ENCODE measurements around the gene VIPR2.

The VIPR2 gene

DNA sequence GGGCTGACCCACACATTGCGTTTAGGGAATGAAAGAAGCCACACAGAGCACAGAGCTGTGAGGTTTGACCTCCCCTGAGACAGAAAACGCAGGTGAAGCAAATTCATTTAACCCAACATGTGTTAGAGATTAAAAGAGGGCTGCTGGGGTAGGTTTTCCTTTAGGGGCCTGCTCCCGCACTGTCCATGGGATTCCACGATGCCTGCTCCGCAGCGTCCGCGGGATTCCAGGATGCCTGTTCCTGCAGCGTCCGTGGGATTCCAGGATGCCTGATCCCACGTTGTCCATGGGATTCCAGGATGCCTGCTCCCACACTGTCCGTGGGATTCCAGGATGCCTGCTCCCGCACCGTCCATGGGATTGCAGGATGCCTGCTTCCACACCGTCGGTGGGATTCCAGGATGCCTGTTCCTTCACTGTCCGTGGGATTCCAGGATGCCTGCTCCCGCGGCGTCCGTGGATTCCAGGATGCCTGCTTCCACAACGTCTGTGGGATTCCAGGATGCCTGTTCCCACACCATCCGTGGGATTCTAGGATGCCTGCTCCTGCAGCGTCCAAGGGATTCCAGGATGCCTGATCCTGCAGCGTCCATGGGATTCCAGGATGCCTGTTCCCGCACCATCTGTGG, 78.7 kb downstream of the VIPR2 start:
- no peak overlapping the region for H2BK120ac ChIP-seq (ENCODE audit: insufficient read depth, low read length, poor library complexity)

DNA sequence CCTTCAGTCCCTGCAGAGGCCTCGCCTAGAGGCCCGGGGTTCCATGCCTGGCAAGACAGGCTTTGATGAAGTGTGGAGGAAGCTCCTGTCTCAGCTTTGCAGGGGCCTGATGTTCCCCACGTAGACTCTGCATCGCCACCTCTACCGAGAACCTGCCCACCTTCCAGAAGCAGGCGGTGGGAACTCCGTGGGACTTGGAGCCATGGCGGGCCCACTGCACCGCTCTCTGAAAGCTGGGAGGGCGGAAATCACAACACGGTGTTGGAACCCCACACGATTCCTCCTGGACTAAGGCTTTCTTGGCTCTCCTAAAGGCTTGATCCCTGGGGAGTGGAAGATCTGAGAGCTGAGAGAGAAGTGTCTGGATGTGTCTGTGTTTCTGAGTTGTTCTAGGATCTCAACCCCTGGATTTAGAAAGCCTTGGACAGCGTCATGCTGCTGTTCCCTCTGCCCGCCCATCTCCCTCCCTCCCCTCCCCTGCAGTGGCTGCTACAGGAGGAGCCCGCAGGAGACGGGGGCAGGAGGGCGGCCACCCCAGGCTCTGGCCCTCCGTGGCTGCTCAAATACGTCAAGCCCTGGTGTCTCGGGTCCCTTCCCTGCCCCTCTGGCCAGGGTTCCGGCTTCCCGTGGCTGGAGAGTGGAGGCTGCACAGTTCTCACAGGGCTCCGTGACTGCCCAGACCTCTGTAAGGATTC, 79.7 kb downstream of the VIPR2 start:
- H3K9ac ChIP-seq (ENCODE audit: low read length): no peak overlapping the region
- no peak overlapping the region for H2AFZ ChIP-seq (ENCODE audit: insufficient read depth, low read length, poor library complexity)
- H2BK120ac ChIP-seq (ENCODE audit: insufficient read depth, low read length, poor library complexity): no peak overlapping the region
- peaks cover 4 to 8% of the 10 kb centered on the region in 2 experiments for H3K4me1 ChIP-seq (ENCODE audit: control insufficient read depth in 1 of 2, insufficient read depth in 2 of 2, low read length in 2 of 2)
- no peak overlapping the region for H3K14ac ChIP-seq (ENCODE audit: low read length)
- peaks cover 3% of the 10 kb centered on the region for H3K79me1 ChIP-seq (ENCODE audit: low read length)
- H2BK5ac ChIP-seq (ENCODE audit: low read depth, low read length, poor library complexity): no peak overlapping the region
- no peak for DNase-seq
- H4K8ac ChIP-seq (ENCODE audit: low read depth, low read length): no peak overlapping the region
- no peaks in the 10 kb centered on the region for H3K27me3 ChIP-seq (ENCODE audit: insufficient read depth, low read length)
- H4K12ac ChIP-seq (ENCODE audit: low read depth, low read length): no peak overlapping the region
- peaks cover 11% of the 10 kb centered on the region for H3K9me3 ChIP-seq (ENCODE audit: insufficient read depth, low read depth, low read length)
- no peak overlapping the region for H2AK5ac ChIP-seq (ENCODE audit: low read length)
- no peak overlapping the region for H3K23ac ChIP-seq (ENCODE audit: low read length)
- H3K4me3 ChIP-seq (ENCODE audit: low read depth, low read length): no peak overlapping the region
- no peak overlapping the region for H4K91ac ChIP-seq (ENCODE audit: low read depth, low read length)
- WGBS (ENCODE audit: extremely low coverage, insufficient coverage, insufficient read length): no CpG with 5 or more reads among the region's 23 CpGs
- H3K79me2 ChIP-seq (ENCODE audit: control insufficient read depth, insufficient read depth, low read length, poor library complexity): no peaks in the 10 kb centered on the region
- no peak overlapping the region for H3K18ac ChIP-seq (ENCODE audit: low read length)
- H3K36me3 ChIP-seq (ENCODE audit: control insufficient read depth in 1 of 2, insufficient read depth in 2 of 2, low read length in 2 of 2): no peaks in the 10 kb centered on the region
- no peak overlapping the region for H3K4me2 ChIP-seq (ENCODE audit: low read length)
- no peak overlapping the region for H3K27ac ChIP-seq (ENCODE audit: low read depth, low read length)
- H2BK12ac ChIP-seq (ENCODE audit: low read length): no peak overlapping the region
- no peak overlapping the region for H3K4ac ChIP-seq (ENCODE audit: low read depth, low read length)

More for the DNA sequence above, 78.7 kb downstream of the VIPR2 start:
- Histone ChIP-seq H3K9ac (ENCODE audit: low read length) (no peak overlapping the region), H3K14ac (ENCODE audit: low read length) (no peak overlapping the region), H4K91ac (ENCODE audit: low read depth, low read length) (no peak overlapping the region), H2BK5ac (ENCODE audit: low read depth, low read length, poor library complexity) (no peak overlapping the region), H4K12ac (ENCODE audit: low read depth, low read length) (no peak overlapping the region), H3K4me2 (ENCODE audit: low read length) (no peak overlapping the region), H2AFZ (ENCODE audit: insufficient read depth, low read length, poor library complexity) (no peak overlapping the region), H4K8ac (ENCODE audit: low read depth, low read length) (no peak overlapping the region), H3K79me2 (ENCODE audit: control insufficient read depth, insufficient read depth, low read length, poor library complexity) (no peaks in the 10 kb centered on the region), H3K27me3 (ENCODE audit: insufficient read depth, low read length) (no peaks in the 10 kb centered on the region), H3K4me1 (ENCODE audit: control insufficient read depth in 1 of 2, insufficient read depth in 2 of 2, low read length in 2 of 2) (peaks cover 4 to 8% of the 10 kb centered on the region in 2 experiments), H2AK5ac (ENCODE audit: low read length) (no peak overlapping the region), H3K79me1 (ENCODE audit: low read length) (peaks cover 3% of the 10 kb centered on the region), H3K18ac (ENCODE audit: low read length) (no peak overlapping the region), H3K36me3 (ENCODE audit: control insufficient read depth in 1 of 2, insufficient read depth in 2 of 2, low read length in 2 of 2) (no peaks in the 10 kb centered on the region), H3K27ac (ENCODE audit: low read depth, low read length) (no peak overlapping the region), H3K4ac (ENCODE audit: low read depth, low read length) (no peak overlapping the region), H3K4me3 (ENCODE audit: low read depth, low read length) (no peak overlapping the region), H2BK12ac (ENCODE audit: low read length) (no peak overlapping the region), H3K23ac (ENCODE audit: low read length) (no peak overlapping the region), H3K9me3 (ENCODE audit: insufficient read depth, low read depth, low read length) (peaks cover 11% of the 10 kb centered on the region)
- no peak for DNase-seq
- WGBS (ENCODE audit: extremely low coverage, insufficient coverage, insufficient read length): no CpG with 5 or more reads among the region's 26 CpGs

DNA sequence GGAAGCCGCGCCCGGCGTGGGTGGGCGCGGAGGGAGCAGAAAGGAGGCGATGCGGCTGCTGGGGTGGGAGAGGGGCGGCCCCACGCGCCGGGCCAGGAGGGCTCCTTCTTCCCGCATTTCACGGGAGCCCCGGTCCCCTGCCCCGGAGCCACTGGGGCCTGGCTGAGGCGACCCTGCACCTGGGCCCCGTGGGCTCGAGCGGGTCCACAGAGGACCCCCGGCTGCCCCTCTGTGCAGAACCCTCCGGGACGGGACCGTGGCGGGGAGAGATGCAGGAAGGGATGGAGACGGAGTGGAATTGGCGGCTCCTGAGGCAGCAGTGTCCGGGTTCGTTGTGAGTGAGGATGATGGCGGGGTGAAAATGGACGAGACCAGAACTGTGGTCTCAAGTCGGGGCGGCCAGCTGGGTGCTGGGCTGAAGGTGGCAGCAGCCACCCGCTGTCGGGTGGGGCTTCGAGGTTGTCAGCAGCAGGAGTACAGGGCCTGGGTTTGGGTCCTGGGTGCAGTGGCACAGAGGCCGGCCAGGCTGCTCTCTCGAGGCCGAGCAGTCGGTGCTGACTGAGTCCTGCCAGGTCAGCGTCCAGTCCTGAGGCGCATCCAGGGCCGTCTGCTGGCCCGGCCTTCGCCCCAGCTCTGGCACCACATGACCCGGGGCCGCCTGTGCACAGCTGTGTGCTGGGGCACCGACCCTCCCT, 80.4 kb downstream of the VIPR2 start:
- Histone ChIP-seq H3K18ac (ENCODE audit: low read length) (no peak overlapping the region), H4K8ac (ENCODE audit: low read depth, low read length) (no peak overlapping the region), H2BK5ac (ENCODE audit: low read depth, low read length, poor library complexity) (no peak overlapping the region), H2BK12ac (ENCODE audit: low read length) (no peak overlapping the region), H4K91ac (ENCODE audit: low read depth, low read length) (no peak overlapping the region), H3K4me1 (ENCODE audit: control insufficient read depth in 1 of 2, insufficient read depth in 2 of 2, low read length in 2 of 2) (peaks cover 4 to 8% of the 10 kb centered on the region in 2 experiments), H4K12ac (ENCODE audit: low read depth, low read length) (no peak overlapping the region), H3K27me3 (ENCODE audit: insufficient read depth, low read length) (no peaks in the 10 kb centered on the region), H3K9ac (ENCODE audit: low read length) (no peak overlapping the region), H3K79me1 (ENCODE audit: low read length) (peaks cover 3% of the 10 kb centered on the region), H3K9me3 (ENCODE audit: insufficient read depth, low read depth, low read length) (peaks cover 12% of the 10 kb centered on the region), H2AK5ac (ENCODE audit: low read length) (no peak overlapping the region), H3K23ac (ENCODE audit: low read length) (no peak overlapping the region), H2AFZ (ENCODE audit: insufficient read depth, low read length, poor library complexity) (no peak overlapping the region), H3K4ac (ENCODE audit: low read depth, low read length) (no peak overlapping the region), H3K27ac (ENCODE audit: low read depth, low read length) (no peak overlapping the region), H3K14ac (ENCODE audit: low read length) (no peak overlapping the region), H3K79me2 (ENCODE audit: control insufficient read depth, insufficient read depth, low read length, poor library complexity) (no peaks in the 10 kb centered on the region), H3K4me3 (ENCODE audit: low read depth, low read length) (no peak overlapping the region), H3K4me2 (ENCODE audit: low read length) (no peak overlapping the region), H3K36me3 (ENCODE audit: control insufficient read depth in 1 of 2, insufficient read depth in 2 of 2, low read length in 2 of 2) (no peaks in the 10 kb centered on the region), H2BK120ac (ENCODE audit: insufficient read depth, low read length, poor library complexity) (no peak overlapping the region)
- WGBS (ENCODE audit: extremely low coverage, insufficient coverage, insufficient read length): no CpG with 5 or more reads among the region's 48 CpGs
- no peak for DNase-seq

DNA sequence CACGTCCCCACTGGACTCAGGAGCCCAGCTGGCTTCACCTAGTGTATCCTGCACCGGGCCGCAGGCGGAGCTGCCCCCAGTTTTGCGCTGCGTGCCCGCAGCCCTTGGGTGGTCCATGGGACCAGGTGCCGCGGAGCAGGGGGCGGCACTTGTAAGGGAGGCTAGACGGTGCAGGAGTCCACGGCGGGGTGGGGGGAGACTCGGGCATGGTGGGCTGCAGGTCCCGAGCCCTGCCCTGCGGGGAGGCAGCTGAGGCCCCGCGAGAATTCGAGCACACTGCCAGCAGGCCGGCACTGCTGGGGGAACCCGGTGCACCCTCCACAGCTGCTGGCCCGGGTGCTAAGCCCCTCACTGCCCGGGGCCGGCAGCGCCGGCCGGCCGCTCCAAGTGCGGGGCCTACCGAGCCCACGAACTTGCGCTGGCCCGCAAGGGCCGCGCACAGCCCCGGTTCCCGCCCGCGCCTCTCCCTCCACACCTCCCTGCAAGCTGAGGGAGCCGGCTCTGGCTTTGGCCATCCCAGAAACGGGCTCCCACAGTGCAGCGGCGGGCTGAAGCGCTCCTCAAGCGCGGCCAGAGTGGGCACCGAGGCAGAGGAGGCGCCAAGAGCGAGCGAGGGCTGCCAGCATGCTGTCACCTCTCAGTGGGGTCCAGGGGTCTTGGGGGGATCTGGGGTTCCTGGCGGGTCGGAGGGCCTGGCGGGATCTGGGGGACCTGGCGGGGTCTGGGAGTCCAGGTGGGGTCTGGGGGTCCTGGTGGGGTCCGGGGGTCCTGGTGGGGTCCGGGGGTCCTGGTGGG, 81.4 kb downstream of the VIPR2 start:
- no peak overlapping the region for H2AK5ac ChIP-seq (ENCODE audit: low read length)
- H3K4me2 ChIP-seq (ENCODE audit: low read length): no peak overlapping the region
- H3K36me3 ChIP-seq (ENCODE audit: control insufficient read depth in 1 of 2, insufficient read depth in 2 of 2, low read length in 2 of 2): no peaks in the 10 kb centered on the region
- H3K4me3 ChIP-seq (ENCODE audit: low read depth, low read length): no peak overlapping the region
- no peak overlapping the region for H2BK120ac ChIP-seq (ENCODE audit: insufficient read depth, low read length, poor library complexity)
- no peaks in the 10 kb centered on the region for H3K27me3 ChIP-seq (ENCODE audit: insufficient read depth, low read length)
- DNase-seq: no peak
- H2BK5ac ChIP-seq (ENCODE audit: low read depth, low read length, poor library complexity): no peak overlapping the region
- peaks cover 3% of the 10 kb centered on the region for H3K79me1 ChIP-seq (ENCODE audit: low read length)
- no peak overlapping the region for H3K14ac ChIP-seq (ENCODE audit: low read length)
- no peak overlapping the region for H4K12ac ChIP-seq (ENCODE audit: low read depth, low read length)
- peaks cover 10% of the 10 kb centered on the region for H3K9me3 ChIP-seq (ENCODE audit: insufficient read depth, low read depth, low read length)
- no peak overlapping the region for H2BK12ac ChIP-seq (ENCODE audit: low read length)
- H3K4me1 ChIP-seq (ENCODE audit: control insufficient read depth in 1 of 2, insufficient read depth in 2 of 2, low read length in 2 of 2): peaks cover 4 to 8% of the 10 kb centered on the region in 2 experiments
- H2AFZ ChIP-seq (ENCODE audit: insufficient read depth, low read length, poor library complexity): no peak overlapping the region
- no peak overlapping the region for H4K8ac ChIP-seq (ENCODE audit: low read depth, low read length)
- no peak overlapping the region for H3K4ac ChIP-seq (ENCODE audit: low read depth, low read length)
- H3K79me2 ChIP-seq (ENCODE audit: control insufficient read depth, insufficient read depth, low read length, poor library complexity): no peaks in the 10 kb centered on the region
- no peak overlapping the region for H3K18ac ChIP-seq (ENCODE audit: low read length)
- no peak overlapping the region for H4K91ac ChIP-seq (ENCODE audit: low read depth, low read length)
- H3K23ac ChIP-seq (ENCODE audit: low read length): no peak overlapping the region
- H3K9ac ChIP-seq (ENCODE audit: low read length): no peak overlapping the region
- H3K27ac ChIP-seq (ENCODE audit: low read depth, low read length): no peak overlapping the region
- WGBS (ENCODE audit: extremely low coverage, insufficient coverage, insufficient read length): no CpG with 5 or more reads among the region's 56 CpGs

Data from trophoblast cell (in vitro differentiated cells and primary cell).